Glutamatergic neuron (in vitro differentiated cells): ENCODE data around the gene HPS6. TPM values are rescaled to one million over a fixed set of nuclear protein-coding genes. Genes with fewer than 3 reads are reported as not detected.
"Not testable (repeated sequence)": the region's sequence is repeated elsewhere in the genome, so short reads cannot be mapped to it uniquely, and the experiment has no call there.

ENCODE experiments used
- DNase-seq: peaks from one replicate; pipeline ENCODE4 v3.0.0; 2022
- H3K27ac Mint-ChIP-seq: one replicate; pipeline ENCODE4 v1.8.0; 2020; ENCODE audit warnings: mild to moderate bottlenecking, mixed read lengths, inconsistent platforms; ENCODE audit not compliant: unreplicated experiment
- H3K27me3 Mint-ChIP-seq: one replicate; pipeline ENCODE4 v1.8.0; 2020; ENCODE audit warnings: mild to moderate bottlenecking, moderate library complexity, mixed read lengths, inconsistent platforms; ENCODE audit not compliant: unreplicated experiment
- H3K36me3 Mint-ChIP-seq: one replicate; pipeline ENCODE4 v1.8.0; 2020; ENCODE audit warnings: mild to moderate bottlenecking, mixed read lengths, inconsistent platforms; ENCODE audit not compliant: unreplicated experiment
- H3K4me1 Mint-ChIP-seq: one replicate; pipeline ENCODE4 v1.8.0; 2020; ENCODE audit warnings: mild to moderate bottlenecking, low read depth, mixed read lengths, inconsistent platforms; ENCODE audit not compliant: unreplicated experiment
- H3K4me3 Mint-ChIP-seq: one replicate; pipeline ENCODE4 v1.8.0; 2020; ENCODE audit warnings: mild to moderate bottlenecking, mixed read lengths, inconsistent platforms; ENCODE audit not compliant: unreplicated experiment
- H3K9me3 Mint-ChIP-seq: one replicate; pipeline ENCODE4 v1.8.0; 2020; ENCODE audit warnings: mild to moderate bottlenecking, moderate library complexity, mixed read lengths, inconsistent platforms; ENCODE audit not compliant: unreplicated experiment
- total RNA-seq: library from RNA; stranded (reverse); fragmentation: NEBNext Ultra II Directional; extraction: Animal tissue kit (Norgen Biotek cat#: 25700); gene quantifications from one replicate; pipeline ENCODE4 v1.2.1, GENCODE V29; 2021; ENCODE audit not compliant: unreplicated experiment
- TF ChIP-seq, protein P1 (sequence below): fragments of 200-600 bp; sonication (generic); IDR thresholded peaks from one replicate; pipeline ENCODE4 v1.5.0; 2021; ENCODE audit not compliant: partially characterized antibody, unreplicated experiment

The HPS6 gene
- total RNA-seq, 1 donor from 2014 or later, result 22.1 TPM

DNA sequence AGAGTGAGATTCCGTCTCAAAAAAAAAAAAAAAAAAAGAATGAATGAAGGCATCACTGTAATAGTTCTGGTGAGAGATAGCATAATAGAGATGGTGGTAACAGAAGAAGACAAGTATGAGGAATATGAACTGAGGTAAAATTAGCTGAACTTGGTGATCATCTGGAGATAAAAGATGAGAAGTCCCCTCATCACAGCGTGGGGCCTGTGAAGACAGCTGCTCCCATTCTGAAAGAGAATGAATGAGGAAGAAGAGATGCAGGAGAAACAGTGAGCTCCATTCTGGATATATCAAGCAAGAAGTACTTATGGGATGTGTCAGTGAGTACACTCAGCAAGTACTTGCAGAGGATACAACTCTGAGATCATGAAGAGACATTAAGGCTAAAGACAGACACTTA is 37.9 kb upstream of the HPS6 start:
- no peaks in the 10 kb centered on the region for H3K9me3 Mint-ChIP-seq
- no peak overlapping the region for H3K4me3 Mint-ChIP-seq
- DNase-seq, result no peak
- H3K36me3 Mint-ChIP-seq, result no peaks in the 10 kb centered on the region
- TF ChIP-seq, protein P1, sequence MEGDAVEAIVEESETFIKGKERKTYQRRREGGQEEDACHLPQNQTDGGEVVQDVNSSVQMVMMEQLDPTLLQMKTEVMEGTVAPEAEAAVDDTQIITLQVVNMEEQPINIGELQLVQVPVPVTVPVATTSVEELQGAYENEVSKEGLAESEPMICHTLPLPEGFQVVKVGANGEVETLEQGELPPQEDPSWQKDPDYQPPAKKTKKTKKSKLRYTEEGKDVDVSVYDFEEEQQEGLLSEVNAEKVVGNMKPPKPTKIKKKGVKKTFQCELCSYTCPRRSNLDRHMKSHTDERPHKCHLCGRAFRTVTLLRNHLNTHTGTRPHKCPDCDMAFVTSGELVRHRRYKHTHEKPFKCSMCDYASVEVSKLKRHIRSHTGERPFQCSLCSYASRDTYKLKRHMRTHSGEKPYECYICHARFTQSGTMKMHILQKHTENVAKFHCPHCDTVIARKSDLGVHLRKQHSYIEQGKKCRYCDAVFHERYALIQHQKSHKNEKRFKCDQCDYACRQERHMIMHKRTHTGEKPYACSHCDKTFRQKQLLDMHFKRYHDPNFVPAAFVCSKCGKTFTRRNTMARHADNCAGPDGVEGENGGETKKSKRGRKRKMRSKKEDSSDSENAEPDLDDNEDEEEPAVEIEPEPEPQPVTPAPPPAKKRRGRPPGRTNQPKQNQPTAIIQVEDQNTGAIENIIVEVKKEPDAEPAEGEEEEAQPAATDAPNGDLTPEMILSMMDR, result no peak
- H3K4me1 Mint-ChIP-seq, result no peaks in the 10 kb centered on the region
- H3K27me3 Mint-ChIP-seq, result no peaks in the 10 kb centered on the region
- H3K27ac Mint-ChIP-seq, result no peak overlapping the region

DNA sequence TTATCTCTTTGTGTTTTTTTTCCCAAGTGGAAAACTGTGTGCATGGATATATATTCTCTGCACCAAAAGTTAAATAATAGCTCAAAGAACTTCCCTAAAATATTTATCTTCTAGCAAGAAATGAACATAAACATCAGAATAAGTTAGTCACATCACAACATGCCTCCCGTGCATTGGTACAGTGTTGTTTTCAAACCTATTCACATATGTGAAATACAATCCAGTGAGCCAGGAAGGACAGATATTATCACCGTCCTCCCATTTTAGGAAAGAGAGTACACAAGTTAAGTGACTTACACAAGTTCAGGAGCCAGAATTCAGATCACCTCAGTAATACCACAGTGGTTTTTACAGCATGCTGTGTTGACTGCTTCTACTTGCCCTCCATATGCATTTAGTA is 31.4 kb upstream of the HPS6 start:
- no peak for DNase-seq
- no peaks in the 10 kb centered on the region for H3K27me3 Mint-ChIP-seq
- TF ChIP-seq, protein P1, result no peak
- H3K4me3 Mint-ChIP-seq, result no peak overlapping the region
- H3K27ac Mint-ChIP-seq, result no peak overlapping the region
- peaks cover 8% of the 10 kb centered on the region for H3K9me3 Mint-ChIP-seq
- H3K4me1 Mint-ChIP-seq, result no peaks in the 10 kb centered on the region
- H3K36me3 Mint-ChIP-seq, result peaks cover 8% of the 10 kb centered on the region

GRCh38 chr10:102035807-102036206 is 29.3 kb upstream of the HPS6 start:
- H3K4me1 Mint-ChIP-seq, result peaks cover 12% of the 10 kb centered on the region
- not testable (repeated sequence) for H3K4me3 Mint-ChIP-seq, H3K27ac Mint-ChIP-seq, H3K36me3 Mint-ChIP-seq, H3K27me3 Mint-ChIP-seq, H3K9me3 Mint-ChIP-seq
- DNase-seq, result peak; percentile 24

DNA sequence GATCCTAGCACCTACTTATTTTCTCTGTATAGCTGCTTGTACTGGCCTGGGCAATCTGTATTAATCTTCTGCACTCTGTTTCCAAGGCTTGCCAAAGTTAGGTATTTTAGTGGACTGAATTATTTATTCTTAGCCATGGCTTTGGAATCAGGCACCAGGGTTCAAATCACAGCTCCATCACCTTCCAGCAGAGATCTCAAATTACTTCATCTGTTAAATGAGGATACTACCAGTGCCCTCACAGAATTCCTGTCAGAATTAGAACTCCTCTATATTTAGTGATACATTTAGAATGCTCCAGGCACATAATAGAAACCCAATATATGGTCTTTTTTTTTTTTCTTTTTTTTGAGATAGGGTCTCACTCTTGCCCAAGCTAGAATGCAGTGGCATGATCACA is 26.7 kb upstream of the HPS6 start:
- H3K9me3 Mint-ChIP-seq, result peaks cover 8% of the 10 kb centered on the region
- no peak overlapping the region for H3K4me3 Mint-ChIP-seq
- H3K27me3 Mint-ChIP-seq, result no peaks in the 10 kb centered on the region
- DNase-seq, result no peak
- H3K36me3 Mint-ChIP-seq, result peaks cover 4% of the 10 kb centered on the region
- TF ChIP-seq, protein P1, result no peak
- H3K27ac Mint-ChIP-seq, result no peak overlapping the region
- H3K4me1 Mint-ChIP-seq, result peaks cover 24% of the 10 kb centered on the region

DNA sequence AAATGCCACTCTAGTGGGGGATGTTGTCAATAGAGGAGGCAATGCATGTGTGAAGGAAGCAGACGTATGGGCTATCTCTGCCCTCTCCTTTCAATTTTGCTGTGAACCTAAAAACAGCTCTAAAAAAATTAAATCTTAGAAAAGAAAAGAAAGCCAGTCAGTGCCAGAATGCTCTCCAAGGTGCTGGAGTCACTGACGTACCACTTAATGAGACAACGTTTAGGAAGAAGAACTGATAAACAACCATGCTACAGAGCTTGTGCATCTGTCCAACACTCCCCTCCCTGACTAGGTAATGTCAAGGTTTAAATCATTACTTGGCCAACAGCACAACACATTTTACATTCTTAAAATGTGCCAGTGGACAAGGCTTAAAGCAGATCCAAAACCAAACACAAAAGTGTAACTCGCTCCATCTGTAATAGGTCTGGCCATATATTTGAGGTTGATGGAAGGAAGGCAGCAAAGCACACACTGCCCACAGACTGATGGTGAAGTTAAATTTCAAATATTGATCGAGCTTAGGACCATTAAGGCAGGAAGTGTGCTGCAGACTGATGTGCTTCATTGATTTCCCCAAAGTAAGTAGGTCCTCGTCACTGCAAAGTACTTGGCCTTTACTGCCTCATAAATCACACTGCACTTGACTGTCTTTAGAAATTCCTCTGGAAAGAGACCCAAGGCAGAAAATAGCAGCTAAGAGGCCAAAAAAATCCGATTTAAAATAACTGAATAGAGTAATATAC is 24.7 kb upstream of the HPS6 start:
- peaks cover 9% of the 10 kb centered on the region for H3K9me3 Mint-ChIP-seq
- H3K27ac Mint-ChIP-seq, result peak overlapping the region; percentile 91
- TF ChIP-seq, protein P1, result no peak
- H3K4me3 Mint-ChIP-seq, result peak overlapping the region; percentile 36
- DNase-seq, result no peak
- H3K36me3 Mint-ChIP-seq, result peaks cover 4% of the 10 kb centered on the region
- H3K4me1 Mint-ChIP-seq, result peaks cover 27% of the 10 kb centered on the region
- no peaks in the 10 kb centered on the region for H3K27me3 Mint-ChIP-seq
